NOMO-1 treated with DMSO at 0.1 percent for 48 hours (cell line): Measurements from ENCODE around the gene GGN.
"Not testable (repeated sequence)": the region's sequence is repeated elsewhere in the genome, so short reads cannot be mapped to it uniquely, and the experiment has no call there.

Experiments
- DNase-seq: peaks from one replicate; lab custom pipeline; 2025; ENCODE audit not compliant: unreplicated experiment; lab: John Stamatoyannopoulos, UW

Gene GGN

GRCh38 chr19:38412491-38412890 is 24.7 kb upstream of the GGN start:
- DNase-seq: no peak

- not testable (repeated sequence) for DNase-seq
Observed at GRCh38 chr19:38411898-38412297, 24.1 kb upstream of the GGN start.

GRCh38 chr19:38411041-38411712 is 23.3 kb upstream of the GGN start:
- DNase-seq: no peak

GRCh38 chr19:38410407-38410806 is 22.6 kb upstream of the GGN start:
- not testable (repeated sequence) for DNase-seq

- no peak for DNase-seq
Observed at GRCh38 chr19:38409631-38410133, 21.8 kb upstream of the GGN start.

GRCh38 chr19:38405276-38405675 is 17.4 kb upstream of the GGN start:
- DNase-seq: no peak

GRCh38 chr19:38404858-38405257 is 17.0 kb upstream of the GGN start:
- DNase-seq: no peak

GRCh38 chr19:38402967-38403674 is 15.3 kb upstream of the GGN start, which contains the start of gene FAM98C:
Gene FAM98C (plus strand): TSS chr19:38403093. CDS start chr19:38403154, 61 bp downstream.
- peak; percentile 97 for DNase-seq

- no peak for DNase-seq
Observed at GRCh38 chr19:38402623-38402966, 14.8 kb upstream of the GGN start.

GRCh38 chr19:38401148-38401547 is 13.3 kb upstream of the GGN start:
- no peak for DNase-seq

GRCh38 chr19:38400361-38400760 is 12.5 kb upstream of the GGN start:
- no peak for DNase-seq

- no peak for DNase-seq
Observed at GRCh38 chr19:38399537-38399936, 11.7 kb upstream of the GGN start.

- no peak for DNase-seq
Observed at GRCh38 chr19:38399081-38399480, 11.2 kb upstream of the GGN start.

GRCh38 chr19:38395381-38396114 is 7.7 kb upstream of the GGN start:
- no peak for DNase-seq

GRCh38 chr19:38394488-38394887 is 6.7 kb upstream of the GGN start:
- DNase-seq: no peak

- DNase-seq: no peak
Observed at GRCh38 chr19:38392707-38393308, 5.0 kb upstream of the GGN start.

GRCh38 chr19:38391911-38392464 is 4.2 kb upstream of the GGN start:
- no peak for DNase-seq

- no peak for DNase-seq
Observed at GRCh38 chr19:38389957-38390924, 2.4 kb upstream of the GGN start.

- no peak for DNase-seq
Observed at GRCh38 chr19:38389101-38389925, 1.5 kb upstream of the GGN start.
